Activated CD4-positive, alpha-beta T cell treated with anti-CD3 and anti-CD28 coated beads, Interleukin-2, amount 50 U/mL, for 16 hours (primary cell): Measurements from ENCODE around the gene MCAT.
"Not testable (repeated sequence)": the region's sequence is repeated elsewhere in the genome, so short reads cannot be mapped to it uniquely, and the experiment has no call there.

Experiments
- DNase-seq: peaks from one replicate; pipeline ENCODE4 v3.0.0-alpha.2; 2020

Gene MCAT

DNA sequence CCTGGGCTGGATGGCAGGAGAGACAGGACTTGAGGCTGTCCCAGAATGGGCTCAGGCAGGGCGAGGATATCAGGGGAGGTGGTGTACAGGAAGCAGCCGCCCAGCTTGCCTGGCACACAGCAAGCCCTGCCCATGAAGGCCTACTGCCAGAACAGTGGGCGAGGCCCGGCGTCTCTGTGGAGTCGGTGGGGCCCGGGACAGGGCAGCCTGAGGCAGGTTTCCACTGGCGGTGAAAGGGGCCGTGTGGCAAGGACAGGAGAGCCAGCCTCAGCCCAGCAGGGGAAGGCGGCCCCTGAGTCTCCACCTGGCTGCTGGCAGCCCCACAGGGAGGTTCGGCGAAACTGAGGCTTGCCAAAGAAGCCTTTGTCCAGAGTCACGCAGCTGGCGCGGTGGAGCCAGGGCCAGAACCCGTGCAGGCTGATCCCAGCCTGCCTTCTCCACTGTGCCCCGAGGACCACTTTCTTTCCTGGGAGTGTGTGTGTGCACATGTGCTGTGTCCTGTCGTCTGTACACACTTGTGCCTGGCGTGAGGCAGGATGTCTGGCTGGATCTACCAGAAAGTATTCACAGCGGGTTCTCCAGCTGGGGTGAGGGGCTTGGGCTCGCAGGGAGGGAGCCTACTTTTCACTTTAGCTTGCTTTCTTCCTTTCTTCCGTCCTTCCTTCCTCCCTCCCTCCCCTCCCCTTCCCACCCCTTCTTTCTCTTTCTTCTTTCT is 9.3 kb upstream of the MCAT start:
- peak; percentile 66 for DNase-seq

DNA sequence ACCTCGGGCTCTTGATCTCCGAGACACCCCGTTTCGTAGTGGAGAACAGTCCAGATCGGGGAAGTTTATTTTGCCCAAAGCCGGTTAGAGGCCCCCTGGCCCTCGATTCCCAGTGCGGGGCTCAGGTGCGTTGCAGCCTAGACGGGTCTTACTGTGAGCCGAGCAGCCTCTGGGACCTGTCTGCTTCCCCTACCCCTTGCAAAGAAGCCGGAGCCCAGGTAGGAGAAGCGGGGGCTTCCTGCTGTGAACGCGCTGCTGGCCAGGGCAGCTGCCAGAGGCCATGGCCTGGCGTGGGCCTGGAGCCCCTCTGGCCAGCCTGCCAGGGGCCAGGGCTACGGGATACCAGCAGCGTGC is 8.8 kb upstream of the MCAT start:
- no peak for DNase-seq

- DNase-seq: peak; percentile 57
Observed at GRCh38 chr22:43151251-43152002, 8.2 kb upstream of the MCAT start, which contains the start of gene TSPO. TSS of gene TSPO (plus strand) at chr22:43151559. CDS start at chr22:43159239, 7,680 bp downstream.

- no peak for DNase-seq
Observed at GRCh38 chr22:43150731-43151206, 7.6 kb upstream of the MCAT start.

GRCh38 chr22:43148581-43148980 is 5.4 kb upstream of the MCAT start:
- no peak for DNase-seq

- no peak for DNase-seq
Observed at GRCh38 chr22:43147821-43148220, 4.6 kb upstream of the MCAT start.

GRCh38 chr22:43146332-43146731 is 3.1 kb upstream of the MCAT start:
- not testable (repeated sequence) for DNase-seq

GRCh38 chr22:43145371-43145770 is 2.2 kb upstream of the MCAT start:
- DNase-seq: not testable (repeated sequence)

DNA sequence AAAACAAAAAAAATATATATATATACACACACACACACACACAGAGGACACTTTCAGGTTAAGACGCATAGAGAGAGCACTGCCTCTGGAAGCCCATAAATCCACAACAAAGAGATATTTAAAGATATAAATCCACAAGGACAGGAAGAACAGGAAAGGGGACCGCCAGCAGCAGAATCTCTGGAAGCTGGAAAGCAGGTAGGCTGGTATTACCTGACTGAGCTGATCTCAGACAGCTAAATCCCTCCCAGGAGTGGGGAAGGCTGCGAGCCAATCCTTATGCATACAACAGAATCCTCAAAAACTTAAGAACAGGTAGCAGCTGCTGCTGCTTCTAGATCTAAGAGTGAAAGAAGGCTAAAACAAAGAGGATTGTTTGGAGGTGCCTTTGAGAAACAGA is 1.8 kb upstream of the MCAT start:
- no peak for DNase-seq

GRCh38 chr22:43136801-43137200 is 6.4 kb downstream of the MCAT start:
- DNase-seq: no peak

DNA sequence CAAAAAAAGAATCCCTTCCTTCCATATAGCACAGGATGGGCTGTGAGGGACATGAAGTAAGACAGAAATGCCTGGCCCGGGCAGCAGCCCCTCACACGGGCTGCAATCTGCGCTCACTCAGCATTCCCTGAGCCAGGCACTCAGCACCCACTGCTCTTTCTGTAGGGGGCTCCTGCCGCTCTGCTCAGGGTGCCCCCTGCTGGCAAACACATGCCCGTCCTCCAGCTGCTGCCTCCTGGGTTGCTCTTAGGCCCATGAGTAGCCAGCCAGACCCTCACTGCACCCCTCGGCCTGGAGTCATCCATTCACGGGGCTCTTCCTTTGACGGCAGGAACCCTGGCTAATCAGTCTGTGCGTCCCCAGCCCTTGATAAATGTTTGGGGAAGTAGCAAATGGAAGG is 6.9 kb downstream of the MCAT start:
- peak; percentile 35 for DNase-seq

- no peak for DNase-seq
Observed at GRCh38 chr22:43135565-43135964, 7.6 kb downstream of the MCAT start.

DNA sequence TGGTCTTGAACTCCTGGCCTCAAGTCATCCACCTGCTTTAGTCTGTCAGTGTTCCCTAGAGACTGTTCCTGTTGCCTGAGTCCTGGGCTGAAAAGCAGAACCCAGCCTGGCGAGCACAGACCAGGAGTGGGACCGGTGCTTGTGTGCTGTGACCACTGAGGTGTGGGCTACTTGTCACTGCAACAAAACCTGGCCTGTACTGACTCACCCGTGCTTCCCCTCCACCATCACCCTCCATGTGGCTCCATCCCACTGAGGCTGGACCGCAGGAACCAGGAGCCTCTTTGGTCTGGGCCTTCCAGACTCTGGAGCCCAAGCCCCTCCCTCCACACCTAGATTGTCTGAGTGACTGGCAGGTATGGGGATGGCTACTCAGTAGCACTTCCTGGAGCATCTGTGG is 8.6 kb downstream of the MCAT start:
- DNase-seq: no peak

DNA sequence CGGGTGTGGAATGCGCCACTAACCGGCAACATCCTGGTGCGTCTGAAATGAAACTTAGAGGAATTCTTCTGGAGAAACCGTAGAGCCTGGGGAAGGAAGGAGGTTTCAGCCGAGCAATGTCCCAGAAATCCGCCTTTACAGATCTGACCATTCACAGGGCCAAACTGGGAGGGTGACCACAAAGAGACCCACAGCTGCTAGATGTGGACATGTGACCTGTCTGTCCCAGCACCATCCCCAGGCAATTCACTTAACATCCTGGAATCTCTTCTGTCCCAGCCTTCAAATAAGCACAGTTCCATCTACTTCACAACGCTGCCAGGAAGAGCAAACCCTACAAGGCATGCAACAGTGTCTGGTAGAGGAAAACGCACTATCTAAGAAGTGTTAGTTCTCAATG is 9.8 kb downstream of the MCAT start:
- DNase-seq: no peak

DNA sequence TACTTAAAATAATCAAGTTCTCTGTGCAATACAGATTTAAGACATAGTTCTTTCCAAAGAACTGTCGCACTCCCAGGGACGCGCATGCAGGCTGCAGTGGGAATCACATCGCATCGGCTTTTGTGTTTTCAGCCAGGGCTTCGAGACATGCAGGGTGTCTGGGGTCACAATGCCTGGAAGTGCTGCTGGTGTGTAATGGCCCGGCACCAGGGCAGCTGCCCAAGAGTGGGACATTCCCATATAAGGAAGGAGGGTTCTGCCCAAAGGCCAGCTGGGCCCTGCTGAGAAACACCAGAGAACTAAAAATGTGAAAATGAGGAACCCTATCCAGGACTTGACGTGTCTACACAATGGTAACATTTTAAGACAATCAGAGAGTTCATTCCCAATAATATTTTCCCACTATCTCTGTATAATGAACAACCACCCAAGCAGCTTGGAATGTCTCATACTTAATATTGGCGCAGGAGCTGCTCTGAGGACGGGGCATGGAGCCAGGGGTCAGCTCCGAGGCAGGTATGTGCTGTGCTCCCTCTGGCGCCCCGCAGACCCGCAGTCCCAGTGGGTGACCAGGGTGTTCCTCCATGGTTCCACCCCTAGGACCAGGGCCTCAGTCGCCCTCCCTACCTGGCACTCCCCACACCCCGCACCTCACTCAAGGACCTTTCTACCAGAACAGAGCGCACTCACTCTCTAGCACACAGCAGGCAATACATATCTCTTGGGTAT is 11.3 kb downstream of the MCAT start:
- no peak for DNase-seq

DNA sequence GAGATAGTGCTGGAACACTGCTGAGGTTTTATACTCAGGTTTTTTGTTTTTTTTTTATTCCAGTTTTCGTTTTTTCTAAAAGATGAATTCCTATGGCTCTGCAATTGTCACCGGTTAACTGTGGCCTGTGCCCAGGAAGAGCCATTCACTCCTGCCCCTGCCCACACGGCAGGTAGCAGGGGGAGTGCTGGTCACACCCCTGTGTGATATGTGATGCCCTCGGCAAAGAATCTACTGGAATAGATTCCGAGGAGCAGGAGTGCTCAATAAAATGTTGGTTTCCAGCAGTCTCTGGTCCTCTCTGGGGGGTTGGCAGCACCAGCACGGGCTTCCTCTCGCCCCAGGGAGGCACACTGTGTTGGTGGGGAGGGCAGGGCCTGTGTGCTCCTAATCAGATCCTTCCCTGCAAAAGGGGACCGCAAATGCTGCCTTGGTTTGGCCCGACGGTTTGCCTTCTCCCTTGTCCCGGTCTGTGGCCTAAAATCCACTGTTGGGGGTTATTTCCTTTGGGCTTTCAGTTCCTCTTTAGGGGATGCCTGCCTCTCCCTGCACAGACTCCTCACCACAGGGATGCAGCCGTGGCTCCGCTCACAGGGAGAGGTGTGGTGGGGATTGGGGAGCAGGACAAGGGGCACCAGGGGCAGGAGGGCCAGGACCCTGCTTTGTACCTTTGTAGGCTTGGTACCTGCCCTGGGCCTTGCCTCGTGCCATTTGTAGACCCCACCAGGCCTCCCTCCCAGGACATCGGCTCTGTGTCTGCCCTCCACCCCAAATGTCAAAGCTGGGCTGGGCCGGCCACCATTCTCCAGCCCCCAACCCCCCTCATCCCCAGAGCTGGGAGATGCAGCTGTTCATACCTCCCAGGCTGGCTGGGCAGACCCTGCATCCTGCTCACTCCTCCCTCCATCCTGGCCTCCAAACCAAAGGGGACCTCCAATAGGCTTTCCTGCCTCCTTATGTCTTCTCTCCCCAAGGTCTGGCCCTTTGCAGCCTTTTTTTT is 13.5 kb downstream of the MCAT start:
- no peak for DNase-seq

DNA sequence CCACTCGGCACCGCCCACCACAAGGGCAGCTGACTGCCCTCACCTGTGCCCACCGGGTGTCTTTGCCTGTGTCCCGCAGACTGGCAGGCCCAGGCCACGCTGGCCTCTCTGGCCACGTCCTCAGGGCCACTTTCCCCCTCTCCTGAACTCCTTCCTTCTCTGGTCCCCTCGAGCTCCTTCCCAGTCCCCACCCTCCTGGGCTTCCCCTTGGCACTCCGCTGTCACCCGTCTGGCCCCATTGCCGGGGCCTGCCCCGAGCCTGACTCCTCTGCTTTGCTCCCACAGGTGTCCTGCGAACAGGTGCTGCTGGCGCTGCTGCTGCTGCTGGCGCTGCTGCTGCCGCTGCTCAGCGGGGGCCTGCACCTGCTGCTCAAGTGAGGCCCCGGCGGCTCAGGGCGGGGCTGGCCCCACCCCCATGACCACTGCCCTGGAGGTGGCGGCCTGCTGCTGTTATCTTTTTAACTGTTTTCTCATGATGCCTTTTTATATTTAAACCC is 14.2 kb downstream of the MCAT start:
- no peak for DNase-seq

GRCh38 chr22:43128116-43128515 is 15.1 kb downstream of the MCAT start:
- DNase-seq: no peak

DNA sequence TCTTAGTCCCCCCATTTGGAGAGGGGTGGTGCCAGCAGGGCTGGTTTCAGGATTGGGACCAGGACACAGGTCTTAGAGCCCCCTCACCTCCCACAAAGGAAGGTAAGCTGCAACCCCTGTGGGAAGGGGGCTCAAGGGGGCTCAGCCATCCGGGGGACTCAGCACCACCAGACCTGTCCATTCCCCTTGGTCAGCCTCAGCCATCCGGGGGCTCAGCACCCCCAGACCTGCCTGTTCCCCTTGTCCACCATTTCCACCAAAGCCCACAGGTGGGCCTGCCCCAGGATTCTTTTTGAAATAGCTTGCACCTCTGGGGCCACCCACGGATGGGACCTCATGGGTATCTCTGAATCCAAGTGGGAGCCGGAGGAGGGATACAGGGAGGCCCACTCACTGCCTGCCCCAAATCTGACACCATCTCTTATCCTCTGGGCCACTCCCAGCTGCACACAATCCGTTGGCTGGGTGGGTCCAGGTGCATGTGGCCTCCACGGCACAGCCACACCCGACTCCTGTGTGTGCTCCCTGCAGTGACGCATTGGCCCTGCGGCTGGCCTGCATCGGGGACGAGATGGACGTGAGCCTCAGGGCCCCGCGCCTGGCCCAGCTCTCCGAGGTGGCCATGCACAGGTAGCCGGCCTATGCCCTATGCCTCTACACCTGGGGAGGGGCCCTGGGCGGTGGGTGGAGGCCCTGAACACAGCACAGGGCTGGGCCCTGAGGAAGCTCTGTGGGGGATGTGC is 15.9 kb downstream of the MCAT start:
- DNase-seq: no peak

DNA sequence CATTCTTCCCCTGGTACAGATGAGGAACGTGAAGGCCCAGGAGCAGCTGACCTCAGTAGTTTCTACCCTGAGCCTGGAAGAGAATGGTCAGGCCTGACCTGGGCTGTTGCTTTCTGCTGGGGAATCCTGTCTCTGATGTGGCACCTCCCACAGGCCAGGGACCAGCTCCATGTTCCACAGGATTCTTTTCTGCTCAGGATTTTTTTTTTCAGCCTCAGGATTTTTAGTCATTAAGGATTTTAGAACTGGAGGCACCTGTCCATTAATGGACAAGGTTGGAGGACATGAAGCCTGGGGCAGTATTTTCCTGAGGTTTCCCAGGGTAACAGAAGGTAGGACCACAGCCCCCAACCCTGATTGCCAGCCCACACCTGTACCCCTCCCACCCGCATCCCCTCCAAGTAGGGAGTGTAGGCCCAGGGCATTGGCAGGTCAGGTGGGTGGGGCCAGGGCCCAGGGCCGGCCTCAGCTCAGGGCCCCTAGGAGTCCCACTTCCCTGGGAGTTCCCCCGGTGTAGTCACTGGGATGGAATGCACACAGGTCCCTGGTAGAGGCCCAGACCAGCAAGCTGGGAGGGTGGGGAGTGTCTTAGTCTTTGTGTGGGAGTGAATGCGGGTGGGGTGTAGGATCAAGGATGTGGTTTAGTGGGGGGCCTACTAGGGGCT is 16.6 kb downstream of the MCAT start:
- no peak for DNase-seq

GRCh38 chr22:43118953-43119458 is 24.2 kb downstream of the MCAT start:
- no peak for DNase-seq
